Fibroblast of skin of right biceps (primary cell): Measurements from ENCODE around the gene EIF4ENIF1.
"Not testable (repeated sequence)": the region's sequence is repeated elsewhere in the genome, so short reads cannot be mapped to it uniquely, and the experiment has no call there.

ENCODE experiments used
- DNase-seq: peaks from one replicate; pipeline ENCODE4 v3.0.0-alpha.2; 2013

Gene EIF4ENIF1

GRCh38 chr22:31442768-31443489 lies 46.7 kb downstream of the EIF4ENIF1 start:
- DNase-seq = no peak

- no peak for DNase-seq
These were observed 48.0 kb downstream of the EIF4ENIF1 start for GRCh38 chr22:31441652-31442051.

- DNase-seq = no peak
These were observed 49.0 kb downstream of the EIF4ENIF1 start for GRCh38 chr22:31440681-31441080.

GRCh38 chr22:31439808-31440207 lies 49.8 kb downstream of the EIF4ENIF1 start:
- no peak for DNase-seq

GRCh38 chr22:31436132-31436531 lies 53.5 kb downstream of the EIF4ENIF1 start:
- no peak for DNase-seq

GRCh38 chr22:31431950-31432349 lies 57.7 kb downstream of the EIF4ENIF1 start:
- no peak for DNase-seq

- DNase-seq = no peak
These were observed 64.2 kb downstream of the EIF4ENIF1 start for GRCh38 chr22:31425331-31426050.

- DNase-seq = not testable (repeated sequence)
These were observed 87.3 kb downstream of the EIF4ENIF1 start for GRCh38 chr22:31402350-31402749.

- peak; percentile 19 for DNase-seq
These were observed 89.6 kb downstream of the EIF4ENIF1 start for GRCh38 chr22:31400023-31400397.

GRCh38 chr22:31399211-31400022 lies 90.2 kb downstream of the EIF4ENIF1 start, which contains the start of gene DRG1:
Gene DRG1 (plus strand): TSS chr22:31399604. CDS start chr22:31399684, 80 bp downstream.
- peak; percentile 96 for DNase-seq

- DNase-seq = peak; percentile 10
These were observed 91.4 kb downstream of the EIF4ENIF1 start for GRCh38 chr22:31398231-31398630.

- DNase-seq = peak; percentile 63
These were observed 95.3 kb downstream of the EIF4ENIF1 start for GRCh38 chr22:31394326-31394725.

- DNase-seq = peak; percentile 10
These were observed 95.7 kb downstream of the EIF4ENIF1 start for GRCh38 chr22:31393893-31394292.
